NCI-H1436 treated with DMSO at 0.1 percent for 48 hours (cell line): ENCODE results near the gene TRIM38.

Source experiments
- DNase-seq: peaks from one replicate; lab custom pipeline; 2025; lab: John Stamatoyannopoulos, UW

Gene TRIM38

GRCh38 chr6:26026833-26027490 is 64.4 kb downstream of the TRIM38 start:
- peak; percentile 88 for DNase-seq

- no peak for DNase-seq
Measured at GRCh38 chr6:26027491-26028211, 65.0 kb downstream of the TRIM38 start.

GRCh38 chr6:26028212-26028745 is 65.7 kb downstream of the TRIM38 start:
- DNase-seq: no peak

GRCh38 chr6:26028746-26029569 is 66.4 kb downstream of the TRIM38 start:
- no peak for DNase-seq

GRCh38 chr6:26029570-26029856 is 66.9 kb downstream of the TRIM38 start:
- no peak for DNase-seq

- DNase-seq: no peak
Measured at GRCh38 chr6:26029857-26030653, 67.5 kb downstream of the TRIM38 start.

- no peak for DNase-seq
Measured at GRCh38 chr6:26030716-26031115, 68.1 kb downstream of the TRIM38 start.

GRCh38 chr6:26031151-26031594 is 68.6 kb downstream of the TRIM38 start:
- DNase-seq: no peak

GRCh38 chr6:26031595-26032339 is 69.2 kb downstream of the TRIM38 start:
- peak; percentile 98 for DNase-seq

- no peak for DNase-seq
Measured at GRCh38 chr6:26032340-26033084, 69.9 kb downstream of the TRIM38 start.

- DNase-seq: peak; percentile 96
Measured at GRCh38 chr6:26033085-26033940, 70.7 kb downstream of the TRIM38 start.

- DNase-seq: no peak
Measured at GRCh38 chr6:26033941-26034354, 71.3 kb downstream of the TRIM38 start.

- no peak for DNase-seq
Measured at GRCh38 chr6:26034905-26035304, 72.3 kb downstream of the TRIM38 start.
